ENCODE measurements around the gene KCNE1.
A peak's percentile ranks its signal among the peaks of the same experiment; 100 is the strongest.
"Not testable (repeated sequence)": the region's sequence is repeated elsewhere in the genome, so short reads cannot be mapped to it uniquely, and the experiment has no call there.

The KCNE1 gene

GRCh38 chr21:34518301-34518700 is 6.3 kb upstream of the KCNE1 start:
- Histone ChIP-seq H3K4me3 (no peak overlapping the region), H3K27ac (no peak overlapping the region)

- H3K27ac ChIP-seq: no peak overlapping the region
- H3K4me3 ChIP-seq: no peak overlapping the region
Measured at GRCh38 chr21:34517491-34518245, 5.7 kb upstream of the KCNE1 start.

- H3K4me3 ChIP-seq: no peak overlapping the region
- H3K27ac ChIP-seq: no peak overlapping the region
Measured at GRCh38 chr21:34517039-34517438, 5.0 kb upstream of the KCNE1 start.

GRCh38 chr21:34514576-34515115 is 2.6 kb upstream of the KCNE1 start:
- no peak overlapping the region for H3K27ac ChIP-seq
- no peak overlapping the region for H3K4me3 ChIP-seq

- Histone ChIP-seq H3K4me3 (no peak overlapping the region), H3K27ac (no peak overlapping the region)
Measured at GRCh38 chr21:34513129-34513675, 1.2 kb upstream of the KCNE1 start.

GRCh38 chr21:34511181-34511580 is 829 bp downstream of the KCNE1 start:
- Histone ChIP-seq H3K27ac (peak overlapping the region in 5 of 21 experiments; percentile 13 to 72 (median 56)), H3K4me3 (no peak overlapping the region)

GRCh38 chr21:34510148-34511142 is 1.6 kb downstream of the KCNE1 start:
- Histone ChIP-seq H3K4me3 (no peak overlapping the region), H3K27ac (peak overlapping the region in 4 of 21 experiments; percentile 4 to 58 (median 14))

GRCh38 chr21:34509151-34509550 is 2.9 kb downstream of the KCNE1 start:
- no peak overlapping the region for H3K27ac ChIP-seq
- no peak overlapping the region for H3K4me3 ChIP-seq

- Histone ChIP-seq H3K4me3 (no peak overlapping the region), H3K27ac (no peak overlapping the region)
Measured at GRCh38 chr21:34504595-34504994, 7.4 kb downstream of the KCNE1 start.

- no peak overlapping the region for H3K4me3 ChIP-seq
- H3K27ac ChIP-seq: no peak overlapping the region
Measured at GRCh38 chr21:34502480-34503106, 9.4 kb downstream of the KCNE1 start.

GRCh38 chr21:34501716-34502115 is 10.3 kb downstream of the KCNE1 start:
- Histone ChIP-seq H3K4me3 (no peak overlapping the region), H3K27ac (no peak overlapping the region)

GRCh38 chr21:34500191-34500590 is 11.8 kb downstream of the KCNE1 start:
- no peak overlapping the region for H3K4me3 ChIP-seq
- H3K27ac ChIP-seq: no peak overlapping the region

GRCh38 chr21:34499116-34499515 is 12.9 kb downstream of the KCNE1 start:
- no peak overlapping the region for H3K4me3 ChIP-seq
- H3K27ac ChIP-seq: no peak overlapping the region

GRCh38 chr21:34498623-34499022 is 13.4 kb downstream of the KCNE1 start:
- H3K27ac ChIP-seq: no peak overlapping the region
- no peak overlapping the region for H3K4me3 ChIP-seq

GRCh38 chr21:34483854-34484253 is 28.2 kb downstream of the KCNE1 start:
- not testable (repeated sequence) for H3K4me3 ChIP-seq, H3K27ac ChIP-seq

- not testable (repeated sequence) for H3K4me3 ChIP-seq, H3K27ac ChIP-seq
Measured at GRCh38 chr21:34483435-34483834, 28.6 kb downstream of the KCNE1 start.

GRCh38 chr21:34467333-34467732 is 44.7 kb downstream of the KCNE1 start:
- H3K4me3 ChIP-seq, H3K27ac ChIP-seq: not testable (repeated sequence)

GRCh38 chr21:34459426-34459825 is 52.6 kb downstream of the KCNE1 start:
- not testable (repeated sequence) for H3K4me3 ChIP-seq, H3K27ac ChIP-seq

- H3K27ac ChIP-seq, H3K4me3 ChIP-seq: not testable (repeated sequence)
Measured at GRCh38 chr21:34458266-34458665, 53.7 kb downstream of the KCNE1 start.

GRCh38 chr21:34456180-34456579 is 55.8 kb downstream of the KCNE1 start:
- H3K27ac ChIP-seq, H3K4me3 ChIP-seq: not testable (repeated sequence)
